ENCODE results near the gene ZFR. TPM values are rescaled to one million over a fixed set of nuclear protein-coding genes. Genes with fewer than 3 reads are reported as not detected.
"Not testable (repeated sequence)": the region's sequence is repeated elsewhere in the genome, so short reads cannot be mapped to it uniquely, and the experiment has no call there.

The ZFR gene
- total and polyA plus RNA-seq, 12 donors: 26.8 to 78.6 (median 58.6) TPM

DNA sequence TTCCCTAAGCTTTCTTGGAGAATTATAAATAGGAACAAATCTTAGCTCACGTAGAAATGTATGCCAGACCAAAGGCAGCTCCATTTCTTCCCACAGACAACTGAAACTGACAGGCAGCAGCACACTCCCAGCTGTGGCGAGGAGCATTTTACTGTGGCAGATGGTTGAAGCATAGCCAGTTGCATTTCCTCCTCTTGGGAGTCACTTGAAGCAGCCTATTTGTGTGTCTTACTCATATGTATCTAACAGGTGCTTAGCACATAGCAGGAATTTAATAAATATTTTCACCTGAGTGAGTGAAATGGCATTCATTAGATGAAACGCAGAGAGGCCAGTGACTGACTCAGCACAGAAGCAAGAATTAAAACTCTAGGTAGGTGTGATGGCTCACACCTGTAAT is 119.5 kb downstream of the ZFR start:
- Histone ChIP-seq H3K4me1 (peaks cover 0 to 17% (median 4%) of the 10 kb centered on the region in 9 donors), H3K27ac (peak overlapping the region in 2 of 10 donors; percentile 3 to 9), H3K36me3 (no peaks in the 10 kb centered on the region), H3K9me3 (peaks cover 0 to 13% (median 0%) of the 10 kb centered on the region in 11 donors), H3K4me3 (no peak overlapping the region), H3K27me3 (no peaks in the 10 kb centered on the region)
- ATAC-seq: peak in 4 of 8 donors; percentile 27 to 39 (median 34)
- intact Hi-C loops (cut with DNase I): loop anchor here in 2 of 10 donors (5.0 to 10.0 kb wide), 2 partner anchors 50 to 93 kb away; no protein-coding TSS in a partner anchor
- TF ChIP-seq CTCF (IDR thresholded peaks at IDR 0.05): no peak
- DNase-seq: no peak
- 52 to 55% methylated on average over 3 of the region's 3 CpGs for WGBS, 2 donors

- ATAC-seq (no peak), DNase-seq (no peak)
- no peak overlapping the region for H3K27ac ChIP-seq
- WGBS, 2 donors: 78 to 83% methylated on average over 8 of the region's 8 CpGs
- no peak for TF ChIP-seq CTCF (IDR thresholded peaks at IDR 0.05)
- H3K4me1 ChIP-seq: peaks cover 0 to 9% (median 3%) of the 10 kb centered on the region in 9 donors
- H3K36me3 ChIP-seq: no peaks in the 10 kb centered on the region
- intact Hi-C loops (cut with DNase I): loop anchor here in 1 of 10 donors (10.0 kb wide), 1 partner anchor 49 kb away; no protein-coding TSS in a partner anchor
- peaks cover 0 to 13% (median 0%) of the 10 kb centered on the region in 11 donors for H3K9me3 ChIP-seq
- no peak overlapping the region for H3K4me3 ChIP-seq
- H3K27me3 ChIP-seq: no peaks in the 10 kb centered on the region
Measured at GRCh38 chr5:32323741-32324140, 120.8 kb downstream of the ZFR start.

DNA sequence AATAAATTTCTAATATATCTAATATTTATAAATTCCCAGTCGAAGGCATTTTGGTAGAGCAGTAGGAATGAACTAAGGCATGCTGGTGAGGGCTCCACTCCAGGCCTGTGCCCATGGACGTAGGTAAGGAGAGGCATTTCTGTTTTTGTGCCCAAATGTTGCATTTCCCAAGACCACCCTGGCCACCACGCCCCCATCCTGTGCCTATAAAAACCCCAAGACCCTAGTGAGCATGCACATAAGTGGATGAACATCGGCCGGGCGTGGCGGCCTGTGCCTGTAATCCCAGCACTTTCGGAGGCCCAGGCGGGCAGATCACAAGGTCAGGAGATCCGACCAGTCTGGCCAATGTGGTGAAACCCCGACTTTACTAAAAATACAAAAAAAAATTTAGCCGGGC is 121.7 kb downstream of the ZFR start:
- peaks cover 0 to 9% (median 3%) of the 10 kb centered on the region in 9 donors for H3K4me1 ChIP-seq
- no peak overlapping the region for H3K4me3 ChIP-seq
- no peak for ATAC-seq
- TF ChIP-seq CTCF (IDR thresholded peaks at IDR 0.05): no peak
- WGBS, 2 donors: 95% methylated on average over 12 of the region's 12 CpGs
- H3K9me3 ChIP-seq: peaks cover 0 to 13% (median 0%) of the 10 kb centered on the region in 11 donors
- no peak for DNase-seq
- H3K27me3 ChIP-seq: no peaks in the 10 kb centered on the region
- intact Hi-C loops (cut with DNase I): loop anchor here in 1 of 10 donors (10.0 kb wide), 1 partner anchor 48 kb away; no protein-coding TSS in a partner anchor
- H3K36me3 ChIP-seq: no peaks in the 10 kb centered on the region
- no peak overlapping the region for H3K27ac ChIP-seq

GRCh38 chr5:32321787-32322186 is 122.8 kb downstream of the ZFR start:
- 85 to 95% methylated on average over 2 of the region's 2 CpGs for WGBS, 2 donors
- H3K27ac ChIP-seq, DNase-seq, H3K36me3 ChIP-seq, H3K27me3 ChIP-seq, H3K4me3 ChIP-seq, H3K4me1 ChIP-seq, ATAC-seq: not testable (repeated sequence)
- H3K9me3 ChIP-seq: peaks cover 0 to 13% (median 0%) of the 10 kb centered on the region in 11 donors
- intact Hi-C loops (cut with DNase I): loop anchor here in 1 of 10 donors (10.0 kb wide), 1 partner anchor 47 kb away; no protein-coding TSS in a partner anchor

- peak in 1 of 8 donors; percentile 42 for ATAC-seq
- WGBS, 2 donors: 88 to 91% methylated on average over 10 of the region's 10 CpGs
- H3K36me3 ChIP-seq: no peaks in the 10 kb centered on the region
- DNase-seq: no peak
- no peak overlapping the region for H3K27ac ChIP-seq
- TF ChIP-seq CTCF (IDR thresholded peaks at IDR 0.05): no peak
- intact Hi-C loops (cut with DNase I): loop anchor here in 1 of 10 donors (10.0 kb wide), 1 partner anchor 46 kb away; no protein-coding TSS in a partner anchor
- no peak overlapping the region for H3K4me3 ChIP-seq
- H3K27me3 ChIP-seq: no peaks in the 10 kb centered on the region
- peaks cover 0 to 9% (median 3%) of the 10 kb centered on the region in 9 donors for H3K4me1 ChIP-seq
- H3K9me3 ChIP-seq: peaks cover 0 to 13% (median 0%) of the 10 kb centered on the region in 11 donors
Measured at GRCh38 chr5:32320576-32320975, 124.0 kb downstream of the ZFR start.
